ENCODE results near the gene NBDY. TPM values are rescaled to one million over a fixed set of nuclear protein-coding genes. Genes with fewer than 3 reads are reported as not detected.

The NBDY gene, protein sequence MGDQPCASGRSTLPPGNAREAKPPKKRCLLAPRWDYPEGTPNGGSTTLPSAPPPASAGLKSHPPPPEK
- total RNA-seq = 10 to 100 TPM; 48.0 to 52.3 TPM

DNA sequence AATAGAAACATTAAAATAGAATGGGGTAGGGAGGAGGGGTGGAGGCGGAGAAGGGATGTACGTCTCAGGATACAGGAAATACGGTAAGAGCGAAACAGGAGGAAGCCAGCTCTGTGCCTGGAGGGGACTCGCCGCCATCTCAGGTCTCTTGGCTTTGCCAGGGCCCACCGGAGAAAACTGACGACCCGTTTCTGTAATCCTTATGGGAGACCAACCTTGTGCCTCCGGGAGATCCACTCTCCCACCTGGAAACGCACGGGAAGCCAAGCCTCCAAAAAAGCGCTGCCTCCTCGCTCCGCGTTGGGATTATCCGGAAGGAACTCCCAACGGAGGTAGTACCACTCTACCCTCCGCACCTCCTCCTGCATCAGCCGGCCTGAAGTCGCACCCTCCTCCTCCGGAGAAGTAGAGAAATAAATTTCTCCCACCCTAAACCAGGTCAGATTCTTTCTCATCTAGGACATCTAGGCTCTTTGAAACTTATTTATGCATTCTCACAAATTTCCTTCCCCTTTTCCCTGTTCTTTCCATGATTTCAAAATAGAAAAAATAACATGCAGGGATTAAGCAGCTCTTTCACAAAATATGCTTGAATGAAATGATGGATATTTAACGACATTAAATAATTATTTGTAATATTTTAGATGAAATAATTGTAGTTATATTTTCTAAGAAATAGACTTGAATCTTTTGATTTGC lies at the start of gene NBDY:
Gene NBDY, plus strand, starts transcription at position 92 of the 699 bp plus-strand sequence. Its CDS starts 111 bp downstream, at position 203.

Other genes starting within 250 kb of the NBDY start
- gene UBQLN2, start 165.6 kb upstream of the NBDY start, total RNA-seq = 10 to 100 TPM; 77.4 to 81.9 TPM